Measurements from ENCODE around the gene FAM120A.

Gene FAM120A

DNA sequence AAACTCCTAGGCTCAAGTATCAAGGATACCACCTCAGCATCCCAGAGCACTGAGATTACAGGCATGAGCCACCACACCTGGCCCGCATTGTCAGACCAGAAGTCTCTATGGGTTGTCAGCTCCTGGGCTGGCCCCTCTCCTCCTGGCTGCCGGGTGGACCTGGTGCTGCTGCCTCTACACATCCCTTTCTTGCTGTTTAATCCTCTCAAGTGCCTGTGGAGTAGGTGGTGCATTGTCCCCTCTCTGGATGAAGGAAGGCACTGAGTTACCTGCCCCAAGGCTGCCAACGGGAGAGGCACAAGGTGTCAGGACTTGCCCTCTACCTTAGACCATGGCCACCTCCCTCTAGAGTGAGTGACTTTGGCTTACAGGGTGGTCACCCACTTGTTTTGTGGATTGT is 162.3 kb downstream of the FAM120A start:
- DNase-seq, result no peak

DNA sequence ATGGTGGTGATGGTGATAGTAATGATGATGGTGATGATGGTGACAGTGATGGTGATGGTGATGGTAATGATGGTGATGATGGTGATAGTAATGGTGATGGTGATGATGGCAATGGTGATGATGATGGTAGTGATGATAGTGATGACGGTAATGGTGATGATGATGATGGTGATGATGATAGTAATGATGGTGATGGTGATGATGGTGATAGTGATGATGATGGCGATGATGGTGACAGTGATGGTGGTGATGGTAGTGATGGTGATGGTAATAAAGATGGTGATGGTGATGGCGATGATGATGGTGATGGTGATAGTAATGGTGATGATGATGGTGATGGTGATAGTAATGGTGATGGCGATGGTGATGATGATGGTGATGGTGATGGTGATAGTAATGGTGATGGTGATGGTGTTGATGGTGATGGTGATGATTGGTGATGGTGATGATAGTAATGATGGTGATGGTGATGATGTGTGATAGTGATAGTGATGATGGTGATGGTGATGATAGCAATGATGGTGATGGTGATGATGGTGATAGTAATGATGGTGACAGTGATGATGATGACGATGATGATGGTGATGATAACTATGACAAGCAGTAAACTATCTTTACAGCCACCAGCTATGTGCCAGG is 163.5 kb downstream of the FAM120A start:
- DNase-seq, result no peak

Data from nucleus accumbens (tissue), 56 donors.